RWPE1 (cell line): ENCODE data around the gene OR1L8.

Source experiments
- CTCF ChIA-PET: fragments of 350-600 bp; sonication (Branson Sonifier 250); formaldehyde crosslinking; extraction: SDS; loops from one replicate; lab custom pipeline; 2021; lab: Yijun Ruan, JAX
- POLR2A ChIA-PET: fragments of 400-600 bp; formaldehyde crosslinking; extraction: SDS; loops from one replicate; lab custom pipeline; 2020; ENCODE audit warnings: antibody characterized with exemption; ENCODE audit not compliant: low non-redundant PET; lab: Yijun Ruan, JAX
- DNase-seq: peaks from one replicate; pipeline ENCODE4 v3.0.0; 2012; ENCODE audit warnings: low spot score
- H3K27ac ChIP-seq: fragments of 450-650 bp; 2 replicates; pipeline ENCODE4 v1.5.1; 2017
- TF ChIP-seq, protein P1 (sequence below): fragments of 450-650 bp; conservative IDR thresholded peaks from 2 replicates; pipeline ENCODE4 v1.5.1; 2017; ENCODE audit warnings: low read depth, mild to moderate bottlenecking

OR1L8 gene

DNA sequence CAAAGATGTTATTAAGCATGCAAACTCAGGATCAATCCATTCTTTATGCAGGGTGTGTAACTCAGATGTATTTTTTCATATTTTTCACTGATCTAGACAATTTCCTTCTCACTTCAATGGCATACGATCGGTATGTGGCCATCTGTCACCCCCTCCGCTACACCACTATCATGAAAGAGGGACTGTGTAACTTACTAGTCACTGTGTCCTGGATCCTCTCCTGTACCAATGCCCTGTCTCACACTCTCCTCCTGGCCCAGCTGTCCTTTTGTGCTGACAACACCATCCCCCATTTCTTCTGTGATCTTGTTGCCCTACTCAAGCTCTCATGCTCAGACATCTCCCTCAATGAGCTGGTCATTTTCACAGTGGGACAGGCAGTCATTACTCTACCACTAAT is 63.8 kb downstream of the OR1L8 start:
- CTCF ChIA-PET = interaction anchor here (0.6 kb wide), 1 partner anchor 1082 kb away, joined by 4 read pairs; no protein-coding TSS in a partner anchor
- DNase-seq = no peak
- POLR2A ChIA-PET = no interaction called here

DNA sequence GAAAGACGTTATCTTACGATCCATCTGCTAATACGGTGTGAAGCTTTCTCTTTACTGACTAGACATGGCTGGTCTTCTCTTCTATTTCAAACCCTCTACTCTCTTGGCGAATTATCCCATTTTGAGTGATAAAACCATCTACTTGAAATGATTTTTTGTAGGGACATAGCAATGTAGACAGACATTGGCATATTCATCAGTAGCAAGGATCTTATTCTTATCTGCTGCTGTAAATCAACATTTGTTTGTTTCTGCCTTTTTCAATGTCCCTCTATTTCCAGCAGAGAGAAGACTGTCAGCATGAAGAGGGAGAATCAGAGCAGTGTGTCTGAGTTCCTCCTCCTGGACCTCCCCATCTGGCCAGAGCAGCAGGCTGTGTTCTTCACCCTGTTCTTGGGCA is 64.3 kb downstream of the OR1L8 start, which contains the start of gene OR1J4:
TSS of gene OR1J4 (plus strand) at position 301 of the 400 bp plus-strand sequence. CDS start at position 301, 0 bp downstream.
- no peak for DNase-seq
- H3K27ac ChIP-seq = no peak within 1 kb of the TSS
- TF ChIP-seq, protein P1, sequence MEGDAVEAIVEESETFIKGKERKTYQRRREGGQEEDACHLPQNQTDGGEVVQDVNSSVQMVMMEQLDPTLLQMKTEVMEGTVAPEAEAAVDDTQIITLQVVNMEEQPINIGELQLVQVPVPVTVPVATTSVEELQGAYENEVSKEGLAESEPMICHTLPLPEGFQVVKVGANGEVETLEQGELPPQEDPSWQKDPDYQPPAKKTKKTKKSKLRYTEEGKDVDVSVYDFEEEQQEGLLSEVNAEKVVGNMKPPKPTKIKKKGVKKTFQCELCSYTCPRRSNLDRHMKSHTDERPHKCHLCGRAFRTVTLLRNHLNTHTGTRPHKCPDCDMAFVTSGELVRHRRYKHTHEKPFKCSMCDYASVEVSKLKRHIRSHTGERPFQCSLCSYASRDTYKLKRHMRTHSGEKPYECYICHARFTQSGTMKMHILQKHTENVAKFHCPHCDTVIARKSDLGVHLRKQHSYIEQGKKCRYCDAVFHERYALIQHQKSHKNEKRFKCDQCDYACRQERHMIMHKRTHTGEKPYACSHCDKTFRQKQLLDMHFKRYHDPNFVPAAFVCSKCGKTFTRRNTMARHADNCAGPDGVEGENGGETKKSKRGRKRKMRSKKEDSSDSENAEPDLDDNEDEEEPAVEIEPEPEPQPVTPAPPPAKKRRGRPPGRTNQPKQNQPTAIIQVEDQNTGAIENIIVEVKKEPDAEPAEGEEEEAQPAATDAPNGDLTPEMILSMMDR = no peak
- POLR2A ChIA-PET = no interaction called here
- CTCF ChIA-PET = interaction anchor here (0.7 kb wide), 1 partner anchor 734 kb away, joined by 3 read pairs; no protein-coding TSS in a partner anchor

More for the DNA sequence above, 63.8 kb downstream of the OR1L8 start:
- TF ChIP-seq, protein P1 = no peak
- no peak overlapping the region for H3K27ac ChIP-seq

DNA sequence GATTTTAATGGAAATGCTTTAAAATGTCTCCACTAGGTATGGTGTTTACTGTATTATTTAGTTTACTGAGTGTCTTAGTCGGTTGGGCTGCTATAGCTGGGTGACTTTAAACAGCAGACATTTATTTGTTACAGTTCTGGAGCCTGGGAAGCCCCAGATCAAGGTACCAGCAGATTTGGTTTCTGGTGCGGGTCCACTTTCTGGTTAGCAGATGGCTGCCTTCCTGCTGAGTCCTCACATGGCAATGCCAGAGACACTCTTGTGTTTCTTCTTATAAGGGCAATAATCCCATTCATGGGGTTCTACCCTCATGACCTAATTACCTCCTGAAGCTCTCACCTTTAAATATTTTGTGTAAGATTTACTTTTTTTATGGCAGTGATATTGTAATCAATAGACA is 65.0 kb downstream of the OR1L8 start:
- POLR2A ChIA-PET = no interaction called here
- H3K27ac ChIP-seq = no peak overlapping the region
- TF ChIP-seq, protein P1 = no peak
- CTCF ChIA-PET = interaction anchor here (0.7 kb wide), 1 partner anchor 734 kb away, joined by 3 read pairs; no protein-coding TSS in a partner anchor
- DNase-seq = no peak
